PC-9 (cell line): ENCODE results near the gene CAMK2B.

Experiments
- CTCF ChIP-seq: fragments of 200-600 bp; sonication (generic); conservative IDR thresholded peaks from 2 replicates; pipeline ENCODE4 v1.6.1; 2017; ENCODE audit warnings: mixed run types, antibody characterized with exemption, mild to moderate bottlenecking, moderate library complexity
- EZH2 ChIP-seq: fragments of 200-600 bp; sonication (generic); IDR thresholded peaks from 2 replicates; pipeline ENCODE4 v1.8.0; 2017; ENCODE audit warnings: antibody characterized with exemption, low read depth

- TF ChIP-seq CTCF (no peak), EZH2 (no peak)
Observed at GRCh38 chr7:44366986-44367385, 41.6 kb upstream of the CAMK2B start.
